Neural cell (in vitro differentiated cells): ENCODE measurements around the gene SCO1. TPM values are rescaled to one million over a fixed set of nuclear protein-coding genes. Genes with fewer than 3 reads are reported as not detected.

ENCODE experiments used
- H2AFZ ChIP-seq: fragments of 200-600, 300-800 bp; sonication (generic), shearing (Covaris generic); 2 replicates; pipeline ENCODE4 v1.6.0; 2014; ENCODE audit warnings: low read depth, mild to moderate bottlenecking, antibody characterized with exemption, low read length, moderate library complexity
- H3F3A ChIP-seq: fragments of 200-600 bp; shearing (Covaris generic); 2 replicates; pipeline ENCODE4 v1.6.1; 2016; ENCODE audit warnings: mild to moderate bottlenecking, moderate library complexity, mixed read lengths, antibody characterized with exemption, low read length; ENCODE audit not compliant: insufficient read depth, poor library complexity, severe bottlenecking
- H3K27ac ChIP-seq: fragments of 200-600, 300-800 bp; sonication (generic), shearing (Covaris generic); 2 replicates; pipeline ENCODE4 v1.5.1; 2014; ENCODE audit warnings: mild to moderate bottlenecking, low read length, moderate library complexity
- H3K27me3 ChIP-seq: fragments of 300-800, 200-600 bp; sonication (generic), shearing (Covaris generic); 2 replicates; pipeline ENCODE4 v1.6.0; 2014; ENCODE audit warnings: mild to moderate bottlenecking, low read depth, low read length, moderate library complexity; ENCODE audit not compliant: insufficient read depth
- H3K36me3 ChIP-seq: fragments of 300-800, 200-600 bp; sonication (generic), shearing (Covaris generic); 2 replicates; pipeline ENCODE4 v1.5.1; 2014; ENCODE audit warnings: mild to moderate bottlenecking, antibody characterized with exemption, low read length, moderate library complexity; ENCODE audit not compliant: insufficient read depth
- H3K4me2 ChIP-seq: fragments of 300-800, 200-600 bp; sonication (generic), shearing (Covaris generic); 2 replicates; pipeline ENCODE4 v1.6.0; 2014; ENCODE audit warnings: mild to moderate bottlenecking, low read length
- H3K4me3 ChIP-seq: fragments of 300-800, 200-600 bp; sonication (generic), shearing (Covaris generic); 2 replicates; pipeline ENCODE4 v1.5.1; 2014; ENCODE audit warnings: mild to moderate bottlenecking, low read length, moderate library complexity
- H3K79me2 ChIP-seq: fragments of 200-600 bp; shearing (Covaris generic); replicated peaks from 2 replicates; pipeline ENCODE4 v1.6.0; 2014; ENCODE audit warnings: mild to moderate bottlenecking, low read length, moderate library complexity; ENCODE audit not compliant: insufficient read depth
- H3K9ac ChIP-seq: fragments of 300-800, 200-600 bp; sonication (generic), shearing (Covaris generic); 2 replicates; pipeline ENCODE4 v1.6.1; 2016; ENCODE audit warnings: mild to moderate bottlenecking, low read length, mixed read lengths
- H3K9me2 ChIP-seq: fragments of 200-600 bp; shearing (Covaris generic); 2 replicates; pipeline ENCODE4 v1.6.1; 2016; ENCODE audit warnings: mild to moderate bottlenecking, low read length, mixed read lengths; ENCODE audit not compliant: insufficient read depth
- H3K9me3 ChIP-seq: fragments of 200-600, 300-800 bp; sonication (generic), shearing (Covaris generic); 2 replicates; pipeline ENCODE4 v1.6.1; 2016; ENCODE audit warnings: mild to moderate bottlenecking, mixed run types, low read length, moderate library complexity, mixed read lengths
- H4K20me1 ChIP-seq: fragments of 200-600 bp; shearing (Covaris generic); 2 replicates; pipeline ENCODE4 v1.6.1; 2016; ENCODE audit warnings: mild to moderate bottlenecking, mixed run types; ENCODE audit not compliant: insufficient read depth
- EP300 ChIP-seq: fragments of 450-650 bp; conservative IDR thresholded peaks from 2 replicates; pipeline ENCODE4 v1.6.1; 2014; ENCODE audit warnings: antibody characterized with exemption, mild to moderate bottlenecking, moderate library complexity; ENCODE audit not compliant: poor library complexity, severe bottlenecking
- EZH2 ChIP-seq: fragments of 200-600, 300-800 bp; shearing (Covaris generic), sonication (generic); IDR thresholded peaks from 2 replicates; pipeline ENCODE4 v1.6.1; 2014; ENCODE audit warnings: antibody characterized with exemption, low read length, borderline replicate concordance, mild to moderate bottlenecking; ENCODE audit not compliant: insufficient read depth, poor library complexity, severe bottlenecking
- MXI1 ChIP-seq: fragments of 450-650 bp; conservative IDR thresholded peaks from 2 replicates; pipeline ENCODE4 v1.6.1; 2014; ENCODE audit warnings: antibody characterized with exemption, mild to moderate bottlenecking; ENCODE audit not compliant: poor library complexity, severe bottlenecking
- POLR2AphosphoS5 ChIP-seq: IDR thresholded peaks from 2 replicates; pipeline ENCODE4 v1.6.1; 2012
- RAD21 ChIP-seq: fragments of 450-650 bp; conservative IDR thresholded peaks from 2 replicates; pipeline ENCODE4 v1.6.1; 2014; ENCODE audit warnings: antibody characterized with exemption, mild to moderate bottlenecking, moderate library complexity
- REST ChIP-seq: IDR thresholded peaks from 2 replicates; pipeline ENCODE4 v1.6.1; 2012; ENCODE audit warnings: borderline replicate concordance
- SMC3 ChIP-seq: fragments of 450-650 bp; conservative IDR thresholded peaks from 2 replicates; pipeline ENCODE4 v1.6.1; 2014; ENCODE audit warnings: antibody characterized with exemption, mild to moderate bottlenecking, moderate library complexity; ENCODE audit not compliant: poor library complexity
- TAF1 ChIP-seq: IDR thresholded peaks from 2 replicates; pipeline ENCODE4 v1.6.1; 2012; ENCODE audit warnings: low read depth
- polyA plus RNA-seq: library from polyadenylated mRNA; depleted of rRNA; stranded (reverse); fragments of >200 nt; gene quantifications from 2 replicates; pipeline ENCODE4 v1.2.3, GENCODE V29; 2014
- TF ChIP-seq, protein P1 (sequence below): fragments of 450-650 bp; IDR thresholded peaks from 2 replicates; pipeline ENCODE4 v1.5.1; 2014; ENCODE audit warnings: antibody characterized with exemption, mild to moderate bottlenecking, moderate library complexity; ENCODE audit not compliant: poor library complexity, severe bottlenecking

Gene SCO1
- polyA plus RNA-seq, 1 donor from 2014 or later, result 28.8 TPM

- no peaks in the 10 kb centered on the region for H3K9me3 ChIP-seq
- H2AFZ ChIP-seq, result no peak overlapping the region
Measured at GRCh38 chr17:10744501-10745000, 47.2 kb upstream of the SCO1 start.

GRCh38 chr17:10743316-10744009 lies 46.1 kb upstream of the SCO1 start:
- no peak overlapping the region for H3K4me3 ChIP-seq
- H3K9me3 ChIP-seq, result no peaks in the 10 kb centered on the region
- H3K79me2 ChIP-seq, result no peaks in the 10 kb centered on the region
- no peak overlapping the region for H3K27ac ChIP-seq
- H3K36me3 ChIP-seq, result no peaks in the 10 kb centered on the region
- H4K20me1 ChIP-seq, result no peaks in the 10 kb centered on the region
- no peak overlapping the region for H3K9ac ChIP-seq
- no peaks in the 10 kb centered on the region for H3F3A ChIP-seq
- H2AFZ ChIP-seq, result no peak overlapping the region
- no peak overlapping the region for H3K4me2 ChIP-seq
- no peaks in the 10 kb centered on the region for H3K27me3 ChIP-seq
- H3K9me2 ChIP-seq, result no peaks in the 10 kb centered on the region
- TF ChIP-seq RAD21, result no peak
- TF ChIP-seq SMC3, result no peak
- TF ChIP-seq POLR2AphosphoS5, result no peak
- TF ChIP-seq MXI1, result no peak
- no peak for TF ChIP-seq EZH2
- no peak for TF ChIP-seq EP300
- TF ChIP-seq, protein P1, sequence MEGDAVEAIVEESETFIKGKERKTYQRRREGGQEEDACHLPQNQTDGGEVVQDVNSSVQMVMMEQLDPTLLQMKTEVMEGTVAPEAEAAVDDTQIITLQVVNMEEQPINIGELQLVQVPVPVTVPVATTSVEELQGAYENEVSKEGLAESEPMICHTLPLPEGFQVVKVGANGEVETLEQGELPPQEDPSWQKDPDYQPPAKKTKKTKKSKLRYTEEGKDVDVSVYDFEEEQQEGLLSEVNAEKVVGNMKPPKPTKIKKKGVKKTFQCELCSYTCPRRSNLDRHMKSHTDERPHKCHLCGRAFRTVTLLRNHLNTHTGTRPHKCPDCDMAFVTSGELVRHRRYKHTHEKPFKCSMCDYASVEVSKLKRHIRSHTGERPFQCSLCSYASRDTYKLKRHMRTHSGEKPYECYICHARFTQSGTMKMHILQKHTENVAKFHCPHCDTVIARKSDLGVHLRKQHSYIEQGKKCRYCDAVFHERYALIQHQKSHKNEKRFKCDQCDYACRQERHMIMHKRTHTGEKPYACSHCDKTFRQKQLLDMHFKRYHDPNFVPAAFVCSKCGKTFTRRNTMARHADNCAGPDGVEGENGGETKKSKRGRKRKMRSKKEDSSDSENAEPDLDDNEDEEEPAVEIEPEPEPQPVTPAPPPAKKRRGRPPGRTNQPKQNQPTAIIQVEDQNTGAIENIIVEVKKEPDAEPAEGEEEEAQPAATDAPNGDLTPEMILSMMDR, result no peak

More at GRCh38 chr17:10744501-10745000, 47.2 kb upstream of the SCO1 start:
- no peaks in the 10 kb centered on the region for H4K20me1 ChIP-seq
- no peak overlapping the region for H3K27ac ChIP-seq
- no peaks in the 10 kb centered on the region for H3F3A ChIP-seq
- H3K4me2 ChIP-seq, result no peak overlapping the region
- H3K79me2 ChIP-seq, result no peaks in the 10 kb centered on the region
- no peaks in the 10 kb centered on the region for H3K9me2 ChIP-seq
- H3K4me3 ChIP-seq, result no peak overlapping the region
- TF ChIP-seq EP300, result no peak
- no peak for TF ChIP-seq MXI1
- TF ChIP-seq POLR2AphosphoS5, result no peak
- no peak for TF ChIP-seq EZH2
- TF ChIP-seq REST, result no peak
- TF ChIP-seq RAD21, result no peak
- TF ChIP-seq SMC3, result no peak
- TF ChIP-seq TAF1, result no peak
- TF ChIP-seq, protein P1, result no peak
- no peaks in the 10 kb centered on the region for H3K36me3 ChIP-seq
- no peak overlapping the region for H3K9ac ChIP-seq
- no peaks in the 10 kb centered on the region for H3K27me3 ChIP-seq
